AG09309 (cell line): ENCODE results near the gene PIGS.
A peak's percentile ranks its signal among the peaks of the same experiment; 100 is the strongest.

Experiments
- DNase-seq: peaks from one replicate; pipeline ENCODE4 v3.0.0-alpha.2; 2010; ENCODE audit warnings: low read depth
- H3K4me3 ChIP-seq: 2 replicates; pipeline ENCODE4 v1.5.1; 2011; ENCODE audit warnings: mild to moderate bottlenecking, low read depth, low read length, moderate library complexity; ENCODE audit not compliant: control insufficient read depth
- CTCF ChIP-seq: IDR thresholded peaks from 2 replicates; pipeline ENCODE4 v1.5.1; 2011; ENCODE audit warnings: mild to moderate bottlenecking, low read depth, low read length, inconsistent platforms; ENCODE audit not compliant: insufficient read depth, control insufficient read depth; ENCODE audit errors: missing control alignments

The PIGS gene

GRCh38 chr17:28553000-28553505, 18.3 kb downstream of the PIGS start:
- H3K4me3 ChIP-seq = no peak overlapping the region
- no peak for DNase-seq
- no peak for TF ChIP-seq CTCF

- H3K4me3 ChIP-seq = peak within 1 kb of the TSS; percentile 62
- TF ChIP-seq CTCF = no peak
- no peak for DNase-seq
These were observed 18.9 kb downstream of the PIGS start, which contains the start of gene UNC119 for GRCh38 chr17:28552176-28552999. Gene UNC119 (minus strand): TSS chr17:28552624. CDS start chr17:28552557, 67 bp downstream.

- TF ChIP-seq CTCF = no peak
- peak overlapping the region; percentile 62 for H3K4me3 ChIP-seq
- no peak for DNase-seq
These were observed 19.7 kb downstream of the PIGS start for GRCh38 chr17:28551421-28552175.

GRCh38 chr17:28550858-28551257, 20.5 kb downstream of the PIGS start:
- TF ChIP-seq CTCF = no peak
- no peak for DNase-seq
- no peak overlapping the region for H3K4me3 ChIP-seq

- no peak for DNase-seq
- no peak overlapping the region for H3K4me3 ChIP-seq
- peak; percentile 2 for TF ChIP-seq CTCF
These were observed 21.8 kb downstream of the PIGS start for GRCh38 chr17:28549236-28550132.
